ENCODE results near the gene LDLRAD4. TPM values are rescaled to one million over a fixed set of nuclear protein-coding genes. Genes with fewer than 3 reads are reported as not detected.

The LDLRAD4 gene
- total and polyA plus RNA-seq, 2 experiments from 2014 or later = 0.73 to 1.9 TPM

DNA sequence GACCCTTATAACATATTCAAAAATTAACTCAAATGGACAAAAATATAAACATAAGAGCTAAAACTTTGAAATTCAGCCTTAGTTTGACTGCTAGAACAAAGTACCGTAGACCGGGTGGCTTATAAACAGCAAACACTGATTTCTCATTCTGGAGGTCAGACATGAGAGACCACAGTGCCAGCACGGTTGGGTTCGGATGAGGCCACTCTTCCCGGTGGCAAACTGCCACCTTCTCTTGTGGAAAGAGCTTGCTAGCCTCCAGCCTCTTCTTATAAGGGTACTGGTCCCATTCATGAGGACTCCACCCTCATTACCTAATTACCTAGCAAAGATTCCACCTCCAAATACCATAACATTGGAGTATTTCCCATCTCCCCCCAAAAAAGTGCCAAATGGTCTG lies 416.5 kb downstream of the LDLRAD4 start (continued):
- TF ChIP-seq, protein P1, sequence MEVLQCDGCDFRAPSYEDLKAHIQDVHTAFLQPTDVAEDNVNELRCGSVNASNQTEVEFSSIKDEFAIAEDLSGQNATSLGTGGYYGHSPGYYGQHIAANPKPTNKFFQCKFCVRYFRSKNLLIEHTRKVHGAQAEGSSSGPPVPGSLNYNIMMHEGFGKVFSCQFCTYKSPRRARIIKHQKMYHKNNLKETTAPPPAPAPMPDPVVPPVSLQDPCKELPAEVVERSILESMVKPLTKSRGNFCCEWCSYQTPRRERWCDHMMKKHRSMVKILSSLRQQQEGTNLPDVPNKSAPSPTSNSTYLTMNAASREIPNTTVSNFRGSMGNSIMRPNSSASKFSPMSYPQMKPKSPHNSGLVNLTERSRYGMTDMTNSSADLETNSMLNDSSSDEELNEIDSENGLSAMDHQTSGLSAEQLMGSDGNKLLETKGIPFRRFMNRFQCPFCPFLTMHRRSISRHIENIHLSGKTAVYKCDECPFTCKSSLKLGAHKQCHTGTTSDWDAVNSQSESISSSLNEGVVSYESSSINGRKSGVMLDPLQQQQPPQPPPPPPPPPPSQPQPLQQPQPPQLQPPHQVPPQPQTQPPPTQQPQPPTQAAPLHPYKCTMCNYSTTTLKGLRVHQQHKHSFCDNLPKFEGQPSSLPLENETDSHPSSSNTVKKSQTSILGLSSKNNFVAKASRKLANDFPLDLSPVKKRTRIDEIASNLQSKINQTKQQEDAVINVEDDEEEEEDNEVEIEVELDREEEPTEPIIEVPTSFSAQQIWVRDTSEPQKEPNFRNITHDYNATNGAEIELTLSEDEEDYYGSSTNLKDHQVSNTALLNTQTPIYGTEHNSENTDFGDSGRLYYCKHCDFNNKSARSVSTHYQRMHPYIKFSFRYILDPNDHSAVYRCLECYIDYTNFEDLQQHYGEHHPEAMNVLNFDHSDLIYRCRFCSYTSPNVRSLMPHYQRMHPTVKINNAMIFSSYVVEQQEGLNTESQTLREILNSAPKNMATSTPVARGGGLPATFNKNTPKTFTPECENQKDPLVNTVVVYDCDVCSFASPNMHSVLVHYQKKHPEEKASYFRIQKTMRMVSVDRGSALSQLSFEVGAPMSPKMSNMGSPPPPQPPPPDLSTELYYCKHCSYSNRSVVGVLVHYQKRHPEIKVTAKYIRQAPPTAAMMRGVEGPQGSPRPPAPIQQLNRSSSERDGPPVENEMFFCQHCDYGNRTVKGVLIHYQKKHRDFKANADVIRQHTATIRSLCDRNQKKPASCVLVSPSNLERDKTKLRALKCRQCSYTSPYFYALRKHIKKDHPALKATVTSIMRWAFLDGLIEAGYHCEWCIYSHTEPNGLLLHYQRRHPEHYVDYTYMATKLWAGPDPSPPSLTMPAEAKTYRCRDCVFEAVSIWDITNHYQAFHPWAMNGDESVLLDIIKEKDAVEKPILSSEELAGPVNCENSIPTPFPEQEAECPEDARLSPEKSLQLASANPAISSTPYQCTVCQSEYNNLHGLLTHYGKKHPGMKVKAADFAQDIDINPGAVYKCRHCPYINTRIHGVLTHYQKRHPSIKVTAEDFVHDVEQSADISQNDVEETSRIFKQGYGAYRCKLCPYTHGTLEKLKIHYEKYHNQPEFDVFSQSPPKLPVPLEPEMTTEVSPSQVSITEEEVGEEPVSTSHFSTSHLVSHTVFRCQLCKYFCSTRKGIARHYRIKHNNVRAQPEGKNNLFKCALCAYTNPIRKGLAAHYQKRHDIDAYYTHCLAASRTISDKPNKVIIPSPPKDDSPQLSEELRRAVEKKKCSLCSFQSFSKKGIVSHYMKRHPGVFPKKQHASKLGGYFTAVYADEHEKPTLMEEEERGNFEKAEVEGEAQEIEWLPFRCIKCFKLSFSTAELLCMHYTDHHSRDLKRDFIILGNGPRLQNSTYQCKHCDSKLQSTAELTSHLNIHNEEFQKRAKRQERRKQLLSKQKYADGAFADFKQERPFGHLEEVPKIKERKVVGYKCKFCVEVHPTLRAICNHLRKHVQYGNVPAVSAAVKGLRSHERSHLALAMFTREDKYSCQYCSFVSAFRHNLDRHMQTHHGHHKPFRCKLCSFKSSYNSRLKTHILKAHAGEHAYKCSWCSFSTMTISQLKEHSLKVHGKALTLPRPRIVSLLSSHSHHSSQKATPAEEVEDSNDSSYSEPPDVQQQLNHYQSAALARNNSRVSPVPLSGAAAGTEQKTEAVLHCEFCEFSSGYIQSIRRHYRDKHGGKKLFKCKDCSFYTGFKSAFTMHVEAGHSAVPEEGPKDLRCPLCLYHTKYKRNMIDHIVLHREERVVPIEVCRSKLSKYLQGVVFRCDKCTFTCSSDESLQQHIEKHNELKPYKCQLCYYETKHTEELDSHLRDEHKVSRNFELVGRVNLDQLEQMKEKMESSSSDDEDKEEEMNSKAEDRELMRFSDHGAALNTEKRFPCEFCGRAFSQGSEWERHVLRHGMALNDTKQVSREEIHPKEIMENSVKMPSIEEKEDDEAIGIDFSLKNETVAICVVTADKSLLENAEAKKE (CRISPR knock-in tag; IDR thresholded peaks at IDR 0.05) = no peak
- TF ChIP-seq EZH2 (IDR thresholded peaks at IDR 0.05; ENCODE audit: low read depth, unreplicated experiment) (no peak), STAT1 (IDR thresholded peaks at IDR 0.05; ENCODE audit: unreplicated experiment) (no peak)
- TF ChIP-seq, protein P2, sequence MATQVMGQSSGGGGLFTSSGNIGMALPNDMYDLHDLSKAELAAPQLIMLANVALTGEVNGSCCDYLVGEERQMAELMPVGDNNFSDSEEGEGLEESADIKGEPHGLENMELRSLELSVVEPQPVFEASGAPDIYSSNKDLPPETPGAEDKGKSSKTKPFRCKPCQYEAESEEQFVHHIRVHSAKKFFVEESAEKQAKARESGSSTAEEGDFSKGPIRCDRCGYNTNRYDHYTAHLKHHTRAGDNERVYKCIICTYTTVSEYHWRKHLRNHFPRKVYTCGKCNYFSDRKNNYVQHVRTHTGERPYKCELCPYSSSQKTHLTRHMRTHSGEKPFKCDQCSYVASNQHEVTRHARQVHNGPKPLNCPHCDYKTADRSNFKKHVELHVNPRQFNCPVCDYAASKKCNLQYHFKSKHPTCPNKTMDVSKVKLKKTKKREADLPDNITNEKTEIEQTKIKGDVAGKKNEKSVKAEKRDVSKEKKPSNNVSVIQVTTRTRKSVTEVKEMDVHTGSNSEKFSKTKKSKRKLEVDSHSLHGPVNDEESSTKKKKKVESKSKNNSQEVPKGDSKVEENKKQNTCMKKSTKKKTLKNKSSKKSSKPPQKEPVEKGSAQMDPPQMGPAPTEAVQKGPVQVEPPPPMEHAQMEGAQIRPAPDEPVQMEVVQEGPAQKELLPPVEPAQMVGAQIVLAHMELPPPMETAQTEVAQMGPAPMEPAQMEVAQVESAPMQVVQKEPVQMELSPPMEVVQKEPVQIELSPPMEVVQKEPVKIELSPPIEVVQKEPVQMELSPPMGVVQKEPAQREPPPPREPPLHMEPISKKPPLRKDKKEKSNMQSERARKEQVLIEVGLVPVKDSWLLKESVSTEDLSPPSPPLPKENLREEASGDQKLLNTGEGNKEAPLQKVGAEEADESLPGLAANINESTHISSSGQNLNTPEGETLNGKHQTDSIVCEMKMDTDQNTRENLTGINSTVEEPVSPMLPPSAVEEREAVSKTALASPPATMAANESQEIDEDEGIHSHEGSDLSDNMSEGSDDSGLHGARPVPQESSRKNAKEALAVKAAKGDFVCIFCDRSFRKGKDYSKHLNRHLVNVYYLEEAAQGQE (IDR thresholded peaks at IDR 0.05; ENCODE audit: unreplicated experiment) = no peak
- TF ChIP-seq, protein P3, sequence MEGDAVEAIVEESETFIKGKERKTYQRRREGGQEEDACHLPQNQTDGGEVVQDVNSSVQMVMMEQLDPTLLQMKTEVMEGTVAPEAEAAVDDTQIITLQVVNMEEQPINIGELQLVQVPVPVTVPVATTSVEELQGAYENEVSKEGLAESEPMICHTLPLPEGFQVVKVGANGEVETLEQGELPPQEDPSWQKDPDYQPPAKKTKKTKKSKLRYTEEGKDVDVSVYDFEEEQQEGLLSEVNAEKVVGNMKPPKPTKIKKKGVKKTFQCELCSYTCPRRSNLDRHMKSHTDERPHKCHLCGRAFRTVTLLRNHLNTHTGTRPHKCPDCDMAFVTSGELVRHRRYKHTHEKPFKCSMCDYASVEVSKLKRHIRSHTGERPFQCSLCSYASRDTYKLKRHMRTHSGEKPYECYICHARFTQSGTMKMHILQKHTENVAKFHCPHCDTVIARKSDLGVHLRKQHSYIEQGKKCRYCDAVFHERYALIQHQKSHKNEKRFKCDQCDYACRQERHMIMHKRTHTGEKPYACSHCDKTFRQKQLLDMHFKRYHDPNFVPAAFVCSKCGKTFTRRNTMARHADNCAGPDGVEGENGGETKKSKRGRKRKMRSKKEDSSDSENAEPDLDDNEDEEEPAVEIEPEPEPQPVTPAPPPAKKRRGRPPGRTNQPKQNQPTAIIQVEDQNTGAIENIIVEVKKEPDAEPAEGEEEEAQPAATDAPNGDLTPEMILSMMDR (conservative IDR thresholded peaks at IDR 0.05; ENCODE audit: low read depth in 2 of 2) = no peak

Measured in GM23338 (cell line).